WTC11 (cell line): ENCODE results near the gene ABHD17B. TPM values are rescaled to one million over a fixed set of nuclear protein-coding genes. Genes with fewer than 3 reads are reported as not detected.

Experiments
- ATAC-seq: fragments of 200-7000 bp; cut with Tn5 transposase; 2 replicates; pipeline ENCODE4 v1.10.0; 2021; ENCODE audit warnings: mild to moderate bottlenecking, moderate library complexity
- CTCF ChIA-PET: fragments of 300-600 bp; sonication (Branson Sonifier 250); formaldehyde crosslinking; loops from one replicate; lab custom pipeline; 2021; ENCODE audit warnings: antibody characterized with exemption; lab: Charles Lee
- POLR2A ChIA-PET: fragments of 350-600 bp; sonication (Branson Sonifier 250); formaldehyde crosslinking; loops from one replicate; lab custom pipeline; 2021; ENCODE audit warnings: antibody characterized with exemption; lab: Charles Lee
- DNase-seq: peaks from one replicate; pipeline ENCODE4 v3.0.0; 2021; ENCODE audit warnings: low spot score
- H3K27ac Mint-ChIP-seq: 2 replicates; pipeline ENCODE4 v1.8.0; 2021; ENCODE audit warnings: mixed read lengths
- H3K27me3 Mint-ChIP-seq: 2 replicates; pipeline ENCODE4 v1.8.0; 2021; ENCODE audit warnings: low read depth, mild to moderate bottlenecking, moderate library complexity, mixed read lengths
- H3K36me3 Mint-ChIP-seq: 2 replicates; pipeline ENCODE4 v1.8.0; 2021; ENCODE audit warnings: mixed read lengths
- H3K4me1 Mint-ChIP-seq: 2 replicates; pipeline ENCODE4 v1.8.0; 2022; ENCODE audit warnings: mixed read lengths
- H3K4me3 Mint-ChIP-seq: 2 replicates; pipeline ENCODE4 v1.8.0; 2021; ENCODE audit warnings: mild to moderate bottlenecking, moderate library complexity, mixed read lengths
- H3K9me3 Mint-ChIP-seq: 2 replicates; pipeline ENCODE4 v1.8.0; 2021; ENCODE audit warnings: mixed read lengths
- EMX1 ChIP-seq: fragments of 250-450 bp; sonication (Bioruptor Pico); IDR thresholded peaks from 2 replicates; pipeline ENCODE4 v1.8.0; 2021; ENCODE audit warnings: mild to moderate bottlenecking
- JAZF1 ChIP-seq: fragments of 250-450 bp; sonication (Bioruptor Pico); IDR thresholded peaks from 2 replicates; pipeline ENCODE4 v1.9.0; 2021; ENCODE audit warnings: moderate library complexity, mild to moderate bottlenecking, inconsistent platforms
- JUN ChIP-seq: sonication (generic); formaldehyde crosslinking; IDR thresholded peaks from 2 replicates; pipeline ENCODE4 v1.8.0; 2023; ENCODE audit warnings: mild to moderate bottlenecking, missing genetic modification reagents
- MYBL2 ChIP-seq: sonication (generic); formaldehyde crosslinking; IDR thresholded peaks from 2 replicates; pipeline ENCODE4 v1.8.1; 2023; ENCODE audit warnings: mild to moderate bottlenecking, moderate library complexity, missing genetic modification reagents
- NFE2L1 ChIP-seq: sonication (generic); formaldehyde crosslinking; IDR thresholded peaks from 2 replicates; pipeline ENCODE4 v1.8.1; 2023; ENCODE audit warnings: missing genetic modification reagents
- NR1H2 ChIP-seq: sonication (generic); formaldehyde crosslinking; IDR thresholded peaks from 2 replicates; pipeline ENCODE4 v1.9.0; 2021; ENCODE audit warnings: mild to moderate bottlenecking, moderate library complexity, missing genetic modification reagents
- NR2C2 ChIP-seq: sonication (generic); formaldehyde crosslinking; IDR thresholded peaks from 2 replicates; pipeline ENCODE4 v1.8.0; 2022; ENCODE audit warnings: mild to moderate bottlenecking, missing genetic modification reagents
- PRRX2 ChIP-seq: fragments of 250-450 bp; sonication (Bioruptor Pico); IDR thresholded peaks from 2 replicates; pipeline ENCODE4 v1.8.0; 2021; ENCODE audit warnings: mild to moderate bottlenecking
- RELA ChIP-seq: sonication (generic); formaldehyde crosslinking; IDR thresholded peaks from 2 replicates; pipeline ENCODE4 v1.8.1; 2022; ENCODE audit warnings: missing genetic modification reagents, mild to moderate bottlenecking, borderline replicate concordance
- SP1 ChIP-seq: sonication (generic); formaldehyde crosslinking; conservative IDR thresholded peaks from 2 replicates; pipeline ENCODE4 v1.8.1; 2022; ENCODE audit warnings: missing genetic modification reagents
- TCF7 ChIP-seq: sonication (generic); formaldehyde crosslinking; IDR thresholded peaks from 2 replicates; pipeline ENCODE4 v1.8.0; 2022; ENCODE audit warnings: mild to moderate bottlenecking, low read depth, missing genetic modification reagents, moderate library complexity
- ZNF138 ChIP-seq: sonication (generic); formaldehyde crosslinking; conservative IDR thresholded peaks from 2 replicates; pipeline ENCODE4 v1.8.1; 2022; ENCODE audit warnings: mild to moderate bottlenecking, moderate library complexity, missing genetic modification reagents
- ZNF423 ChIP-seq: fragments of 250-450 bp; sonication (Bioruptor Pico); IDR thresholded peaks from 2 replicates; pipeline ENCODE4 v2.1.2; 2022; ENCODE audit warnings: mild to moderate bottlenecking, moderate library complexity
- total RNA-seq: library from RNA; stranded (reverse); gene quantifications from 3 replicates; pipeline ENCODE4 v1.2.3, GENCODE V29; 2021
- TF ChIP-seq, protein P1 (sequence below): sonication (generic); formaldehyde crosslinking; IDR thresholded peaks from 2 replicates; pipeline ENCODE4 v1.8.1; 2023; ENCODE audit warnings: mild to moderate bottlenecking, missing genetic modification reagents, borderline replicate concordance
- TF ChIP-seq, protein P2 (sequence below): sonication (generic); formaldehyde crosslinking; IDR thresholded peaks from 2 replicates; pipeline ENCODE4 v1.8.0; 2022; ENCODE audit warnings: mild to moderate bottlenecking, missing genetic modification reagents
- TF ChIP-seq, protein P3 (sequence below): sonication (generic); formaldehyde crosslinking; IDR thresholded peaks from 2 replicates; pipeline ENCODE4 v1.8.0; 2023; ENCODE audit warnings: missing genetic modification reagents, mild to moderate bottlenecking, borderline replicate concordance
- TF ChIP-seq, protein P4 (sequence below): fragments of 250-450 bp; sonication (Bioruptor Pico); IDR thresholded peaks from 2 replicates; pipeline ENCODE4 v1.9.0; 2021; ENCODE audit warnings: moderate library complexity, mild to moderate bottlenecking, inconsistent platforms, borderline replicate concordance
- TF ChIP-seq, protein P5 (sequence below): sonication (generic); formaldehyde crosslinking; IDR thresholded peaks from 2 replicates; pipeline ENCODE4 v1.8.0; 2022; ENCODE audit warnings: mild to moderate bottlenecking, missing genetic modification reagents
- TF ChIP-seq, protein P6 (sequence below): fragments of 250-450 bp; sonication (Bioruptor Pico); IDR thresholded peaks from 2 replicates; pipeline ENCODE4 v1.9.0; 2021; ENCODE audit warnings: mild to moderate bottlenecking
- TF ChIP-seq, protein P7 (sequence below): fragments of 250-450 bp; sonication (Bioruptor Pico); IDR thresholded peaks from 2 replicates; pipeline ENCODE4 v1.9.0; 2021; ENCODE audit warnings: mild to moderate bottlenecking

ABHD17B gene
- total RNA-seq, 1 experiment from 2014 or later = 56.6 TPM

DNA sequence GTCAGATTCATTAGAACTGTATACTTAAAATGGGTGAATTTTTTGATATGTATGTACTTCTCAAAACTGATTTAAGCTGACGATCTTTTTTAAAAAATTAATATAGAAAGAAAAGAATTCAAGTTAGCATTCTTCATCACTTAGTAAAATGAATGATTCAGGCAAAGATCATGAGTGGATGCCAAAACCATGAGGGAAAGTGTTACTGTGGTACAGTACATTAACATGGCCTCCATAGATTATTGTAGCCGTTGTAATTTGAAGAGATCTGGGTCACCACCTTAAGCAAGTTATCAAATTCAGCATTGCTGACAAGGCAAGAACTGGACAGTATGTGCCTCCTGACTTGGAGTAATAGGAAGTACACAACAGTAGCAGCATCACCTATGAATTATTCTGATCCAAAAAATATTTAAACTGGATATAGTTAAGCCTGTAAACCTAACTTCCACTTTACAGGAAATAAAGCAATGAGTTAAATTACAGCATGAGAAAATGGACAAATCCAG lies 30.1 kb upstream of the ABHD17B start (continued):
- TF ChIP-seq, protein P1, sequence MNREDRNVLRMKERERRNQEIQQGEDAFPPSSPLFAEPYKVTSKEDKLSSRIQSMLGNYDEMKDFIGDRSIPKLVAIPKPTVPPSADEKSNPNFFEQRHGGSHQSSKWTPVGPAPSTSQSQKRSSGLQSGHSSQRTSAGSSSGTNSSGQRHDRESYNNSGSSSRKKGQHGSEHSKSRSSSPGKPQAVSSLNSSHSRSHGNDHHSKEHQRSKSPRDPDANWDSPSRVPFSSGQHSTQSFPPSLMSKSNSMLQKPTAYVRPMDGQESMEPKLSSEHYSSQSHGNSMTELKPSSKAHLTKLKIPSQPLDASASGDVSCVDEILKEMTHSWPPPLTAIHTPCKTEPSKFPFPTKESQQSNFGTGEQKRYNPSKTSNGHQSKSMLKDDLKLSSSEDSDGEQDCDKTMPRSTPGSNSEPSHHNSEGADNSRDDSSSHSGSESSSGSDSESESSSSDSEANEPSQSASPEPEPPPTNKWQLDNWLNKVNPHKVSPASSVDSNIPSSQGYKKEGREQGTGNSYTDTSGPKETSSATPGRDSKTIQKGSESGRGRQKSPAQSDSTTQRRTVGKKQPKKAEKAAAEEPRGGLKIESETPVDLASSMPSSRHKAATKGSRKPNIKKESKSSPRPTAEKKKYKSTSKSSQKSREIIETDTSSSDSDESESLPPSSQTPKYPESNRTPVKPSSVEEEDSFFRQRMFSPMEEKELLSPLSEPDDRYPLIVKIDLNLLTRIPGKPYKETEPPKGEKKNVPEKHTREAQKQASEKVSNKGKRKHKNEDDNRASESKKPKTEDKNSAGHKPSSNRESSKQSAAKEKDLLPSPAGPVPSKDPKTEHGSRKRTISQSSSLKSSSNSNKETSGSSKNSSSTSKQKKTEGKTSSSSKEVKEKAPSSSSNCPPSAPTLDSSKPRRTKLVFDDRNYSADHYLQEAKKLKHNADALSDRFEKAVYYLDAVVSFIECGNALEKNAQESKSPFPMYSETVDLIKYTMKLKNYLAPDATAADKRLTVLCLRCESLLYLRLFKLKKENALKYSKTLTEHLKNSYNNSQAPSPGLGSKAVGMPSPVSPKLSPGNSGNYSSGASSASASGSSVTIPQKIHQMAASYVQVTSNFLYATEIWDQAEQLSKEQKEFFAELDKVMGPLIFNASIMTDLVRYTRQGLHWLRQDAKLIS (CRISPR knock-in tag) = no peak
- TF ChIP-seq NR2C2 = no peak

DNA sequence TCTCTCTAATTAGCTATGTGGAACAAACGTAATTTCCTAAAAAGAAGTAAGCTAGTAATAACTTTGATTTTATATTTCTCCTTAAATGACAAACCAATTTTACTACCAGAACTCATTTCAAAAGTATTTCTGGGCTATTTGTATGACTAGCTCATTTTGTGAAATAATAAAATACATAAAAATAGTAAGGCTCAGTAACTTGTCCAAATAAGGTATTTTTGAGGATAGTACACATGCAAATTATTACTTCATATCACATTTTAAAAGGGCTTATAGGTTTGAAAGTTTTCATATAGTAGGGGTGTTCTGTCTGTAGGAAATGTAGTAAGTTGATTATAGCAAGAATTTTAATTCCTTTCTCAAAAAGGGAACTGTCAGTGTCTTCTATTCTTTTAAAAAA lies 26.9 kb upstream of the ABHD17B start:
- Mint-ChIP-seq H3K36me3 (peaks cover 2% of the 10 kb centered on the region; the same call in 1 of the 2 replicates), H3K27me3 (no peaks in the 10 kb centered on the region), H3K9me3 (peaks cover 1% of the 10 kb centered on the region), H3K4me1 (peaks cover 36% of the 10 kb centered on the region)
- CTCF ChIA-PET = interaction anchor here (0.7 kb wide), 1 partner anchor 47 kb away, joined by 3 read pairs; no protein-coding TSS in a partner anchor
- POLR2A ChIA-PET = no interaction called here
- no peak for TF ChIP-seq TCF7
- TF ChIP-seq, all 79 proteins: peak for 0
- Mint-ChIP-seq H3K27ac (no peak overlapping the region), H3K4me3 (no peak overlapping the region)
- DNase-seq = no peak
- no peak for ATAC-seq

DNA sequence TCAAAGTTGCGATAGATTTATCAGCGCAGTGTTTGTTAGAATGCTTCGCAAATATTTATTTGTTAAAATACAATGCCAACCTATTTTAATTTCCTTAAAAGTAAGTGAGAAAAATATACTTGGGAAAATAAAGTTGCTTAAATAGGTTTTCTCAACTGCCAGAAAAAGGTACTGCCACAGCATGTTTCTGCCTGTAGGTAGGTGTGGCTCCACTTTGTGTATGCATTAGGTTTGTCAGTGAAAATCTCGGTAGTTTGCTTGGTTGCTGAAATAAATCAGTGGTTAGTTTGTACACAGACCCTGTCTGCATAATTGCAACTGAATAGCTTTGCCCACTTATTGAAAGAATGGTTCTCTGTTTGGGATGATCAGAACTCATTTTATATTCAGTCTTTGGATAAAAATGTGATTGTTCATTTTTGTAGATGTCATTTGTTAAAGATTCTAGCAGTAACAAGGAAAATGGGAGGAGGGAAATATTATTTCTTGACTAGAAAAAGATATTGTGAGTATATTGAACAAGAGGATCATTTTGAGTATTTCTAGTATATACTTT lies 26.2 kb upstream of the ABHD17B start:
- Mint-ChIP-seq H3K36me3 (peaks cover 4% of the 10 kb centered on the region; the same call in 1 of the 2 replicates), H3K27me3 (no peaks in the 10 kb centered on the region), H3K27ac (peak overlapping the region; percentile 64), H3K4me1 (peaks cover 40% of the 10 kb centered on the region), H3K9me3 (peaks cover 6% of the 10 kb centered on the region), H3K4me3 (no peak overlapping the region)
- ChIA-PET POLR2A (no interaction called here), CTCF (interaction anchor here (0.7 to 1.0 kb wide), 2 partner anchors 26 to 48 kb away, joined by 3 to 5 read pairs; partner anchors contain the start of genes ABHD17B and C9orf85)
- 0 out of 2 replicates have a peak, but pooled peaks have one; percentile 16 for ATAC-seq
- DNase-seq = no peak
- no peak for TF ChIP-seq PRRX2 (CRISPR knock-in tag)
- no peak for TF ChIP-seq NR1H2
- TF ChIP-seq, protein P2, sequence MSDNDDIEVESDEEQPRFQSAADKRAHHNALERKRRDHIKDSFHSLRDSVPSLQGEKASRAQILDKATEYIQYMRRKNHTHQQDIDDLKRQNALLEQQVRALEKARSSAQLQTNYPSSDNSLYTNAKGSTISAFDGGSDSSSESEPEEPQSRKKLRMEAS (CRISPR knock-in tag) = no peak
- no peak for TF ChIP-seq JUN (CRISPR knock-in tag)
- TF ChIP-seq ZNF423 (CRISPR knock-in tag) = no peak
- TF ChIP-seq, protein P3, sequence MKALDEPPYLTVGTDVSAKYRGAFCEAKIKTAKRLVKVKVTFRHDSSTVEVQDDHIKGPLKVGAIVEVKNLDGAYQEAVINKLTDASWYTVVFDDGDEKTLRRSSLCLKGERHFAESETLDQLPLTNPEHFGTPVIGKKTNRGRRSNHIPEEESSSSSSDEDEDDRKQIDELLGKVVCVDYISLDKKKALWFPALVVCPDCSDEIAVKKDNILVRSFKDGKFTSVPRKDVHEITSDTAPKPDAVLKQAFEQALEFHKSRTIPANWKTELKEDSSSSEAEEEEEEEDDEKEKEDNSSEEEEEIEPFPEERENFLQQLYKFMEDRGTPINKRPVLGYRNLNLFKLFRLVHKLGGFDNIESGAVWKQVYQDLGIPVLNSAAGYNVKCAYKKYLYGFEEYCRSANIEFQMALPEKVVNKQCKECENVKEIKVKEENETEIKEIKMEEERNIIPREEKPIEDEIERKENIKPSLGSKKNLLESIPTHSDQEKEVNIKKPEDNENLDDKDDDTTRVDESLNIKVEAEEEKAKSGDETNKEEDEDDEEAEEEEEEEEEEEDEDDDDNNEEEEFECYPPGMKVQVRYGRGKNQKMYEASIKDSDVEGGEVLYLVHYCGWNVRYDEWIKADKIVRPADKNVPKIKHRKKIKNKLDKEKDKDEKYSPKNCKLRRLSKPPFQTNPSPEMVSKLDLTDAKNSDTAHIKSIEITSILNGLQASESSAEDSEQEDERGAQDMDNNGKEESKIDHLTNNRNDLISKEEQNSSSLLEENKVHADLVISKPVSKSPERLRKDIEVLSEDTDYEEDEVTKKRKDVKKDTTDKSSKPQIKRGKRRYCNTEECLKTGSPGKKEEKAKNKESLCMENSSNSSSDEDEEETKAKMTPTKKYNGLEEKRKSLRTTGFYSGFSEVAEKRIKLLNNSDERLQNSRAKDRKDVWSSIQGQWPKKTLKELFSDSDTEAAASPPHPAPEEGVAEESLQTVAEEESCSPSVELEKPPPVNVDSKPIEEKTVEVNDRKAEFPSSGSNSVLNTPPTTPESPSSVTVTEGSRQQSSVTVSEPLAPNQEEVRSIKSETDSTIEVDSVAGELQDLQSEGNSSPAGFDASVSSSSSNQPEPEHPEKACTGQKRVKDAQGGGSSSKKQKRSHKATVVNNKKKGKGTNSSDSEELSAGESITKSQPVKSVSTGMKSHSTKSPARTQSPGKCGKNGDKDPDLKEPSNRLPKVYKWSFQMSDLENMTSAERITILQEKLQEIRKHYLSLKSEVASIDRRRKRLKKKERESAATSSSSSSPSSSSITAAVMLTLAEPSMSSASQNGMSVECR (CRISPR knock-in tag) = no peak
- TF ChIP-seq, protein P4, sequence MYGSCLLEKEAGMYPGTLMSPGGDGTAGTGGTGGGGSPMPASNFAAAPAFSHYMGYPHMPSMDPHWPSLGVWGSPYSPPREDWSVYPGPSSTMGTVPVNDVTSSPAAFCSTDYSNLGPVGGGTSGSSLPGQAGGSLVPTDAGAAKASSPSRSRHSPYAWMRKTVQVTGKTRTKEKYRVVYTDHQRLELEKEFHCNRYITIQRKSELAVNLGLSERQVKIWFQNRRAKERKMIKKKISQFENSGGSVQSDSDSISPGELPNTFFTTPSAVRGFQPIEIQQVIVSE (CRISPR knock-in tag) = no peak
- TF ChIP-seq, protein P5, sequence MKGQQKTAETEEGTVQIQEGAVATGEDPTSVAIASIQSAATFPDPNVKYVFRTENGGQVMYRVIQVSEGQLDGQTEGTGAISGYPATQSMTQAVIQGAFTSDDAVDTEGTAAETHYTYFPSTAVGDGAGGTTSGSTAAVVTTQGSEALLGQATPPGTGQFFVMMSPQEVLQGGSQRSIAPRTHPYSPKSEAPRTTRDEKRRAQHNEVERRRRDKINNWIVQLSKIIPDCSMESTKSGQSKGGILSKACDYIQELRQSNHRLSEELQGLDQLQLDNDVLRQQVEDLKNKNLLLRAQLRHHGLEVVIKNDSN (CRISPR knock-in tag) = no peak
- TF ChIP-seq ZNF138 (CRISPR knock-in tag) = no peak
- TF ChIP-seq JAZF1 = no peak
- TF ChIP-seq, protein P6, sequence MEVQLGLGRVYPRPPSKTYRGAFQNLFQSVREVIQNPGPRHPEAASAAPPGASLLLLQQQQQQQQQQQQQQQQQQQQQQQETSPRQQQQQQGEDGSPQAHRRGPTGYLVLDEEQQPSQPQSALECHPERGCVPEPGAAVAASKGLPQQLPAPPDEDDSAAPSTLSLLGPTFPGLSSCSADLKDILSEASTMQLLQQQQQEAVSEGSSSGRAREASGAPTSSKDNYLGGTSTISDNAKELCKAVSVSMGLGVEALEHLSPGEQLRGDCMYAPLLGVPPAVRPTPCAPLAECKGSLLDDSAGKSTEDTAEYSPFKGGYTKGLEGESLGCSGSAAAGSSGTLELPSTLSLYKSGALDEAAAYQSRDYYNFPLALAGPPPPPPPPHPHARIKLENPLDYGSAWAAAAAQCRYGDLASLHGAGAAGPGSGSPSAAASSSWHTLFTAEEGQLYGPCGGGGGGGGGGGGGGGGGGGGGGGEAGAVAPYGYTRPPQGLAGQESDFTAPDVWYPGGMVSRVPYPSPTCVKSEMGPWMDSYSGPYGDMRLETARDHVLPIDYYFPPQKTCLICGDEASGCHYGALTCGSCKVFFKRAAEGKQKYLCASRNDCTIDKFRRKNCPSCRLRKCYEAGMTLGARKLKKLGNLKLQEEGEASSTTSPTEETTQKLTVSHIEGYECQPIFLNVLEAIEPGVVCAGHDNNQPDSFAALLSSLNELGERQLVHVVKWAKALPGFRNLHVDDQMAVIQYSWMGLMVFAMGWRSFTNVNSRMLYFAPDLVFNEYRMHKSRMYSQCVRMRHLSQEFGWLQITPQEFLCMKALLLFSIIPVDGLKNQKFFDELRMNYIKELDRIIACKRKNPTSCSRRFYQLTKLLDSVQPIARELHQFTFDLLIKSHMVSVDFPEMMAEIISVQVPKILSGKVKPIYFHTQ (CRISPR knock-in tag) = no peak
- TF ChIP-seq RELA (CRISPR knock-in tag) = no peak
- no peak for TF ChIP-seq EMX1 (CRISPR knock-in tag)
- no peak for TF ChIP-seq MYBL2
- TF ChIP-seq, protein P7, sequence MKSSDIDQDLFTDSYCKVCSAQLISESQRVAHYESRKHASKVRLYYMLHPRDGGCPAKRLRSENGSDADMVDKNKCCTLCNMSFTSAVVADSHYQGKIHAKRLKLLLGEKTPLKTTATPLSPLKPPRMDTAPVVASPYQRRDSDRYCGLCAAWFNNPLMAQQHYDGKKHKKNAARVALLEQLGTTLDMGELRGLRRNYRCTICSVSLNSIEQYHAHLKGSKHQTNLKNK (CRISPR knock-in tag) = no peak
- TF ChIP-seq SP1 (CRISPR knock-in tag) = no peak
- no peak for TF ChIP-seq NFE2L1
